K562 (cell line): ENCODE data around the gene KLHDC7B.
"Not testable (repeated sequence)": the region's sequence is repeated elsewhere in the genome, so short reads cannot be mapped to it uniquely, and the experiment has no call there.

ENCODE experiments used
- CREB1 ChIP-seq, 2 experiments: sonication (generic) in 1 of 2; formaldehyde crosslinking in 1 of 2; IDR thresholded peaks; 2 replicates each; pipeline versions ENCODE4 v1.6.1 to v1.8.0; 2012 to 2022; ENCODE audit warnings: inconsistent platforms in 1 of 2, mild to moderate bottlenecking in 1 of 2, missing genetic modification reagents in 1 of 2, moderate library complexity in 1 of 2
- JUN ChIP-seq, 2 experiments: sonication (generic) in 1 of 2; formaldehyde crosslinking in 1 of 2; IDR thresholded peaks; 2 replicates each; pipeline versions ENCODE4 v1.6.1 to v1.8.0; 2012 to 2022; ENCODE audit warnings: borderline replicate concordance in 2 of 2, mild to moderate bottlenecking in 2 of 2, improper control_type of control experiment in 1 of 2, low read depth in 1 of 2, low read length in 1 of 2, missing genetic modification reagents in 1 of 2
- NRF1 ChIP-seq, 2 experiments: fragments of 450-650 bp; IDR thresholded peaks in 1 of 2; conservative IDR thresholded peaks in 1 of 2; 2 replicates each; pipeline ENCODE4 v1.6.1; 2014; ENCODE audit warnings: mild to moderate bottlenecking in 2 of 2
- RBFOX2 ChIP-seq: fragments of 200-400 bp; formaldehyde crosslinking; IDR thresholded peaks from 2 replicates; pipeline ENCODE4 v1.6.1; 2017; ENCODE audit warnings: low read depth, mild to moderate bottlenecking, low read length, moderate library complexity
- TCF7 ChIP-seq: sonication (generic); IDR thresholded peaks from 2 replicates; pipeline ENCODE4 v1.6.1; 2016; ENCODE audit warnings: antibody characterized with exemption, borderline replicate concordance
- TF ChIP-seq, protein P1 (sequence below), 3 experiments: IDR thresholded peaks in 2 of 3; conservative IDR thresholded peaks in 1 of 3; 2 replicates each; pipeline ENCODE4 v1.5.1; 2011 to 2012; ENCODE audit warnings: low read length in 3 of 3, mild to moderate bottlenecking in 3 of 3, control low read depth in 2 of 3, improper control_type of control experiment in 1 of 3, inconsistent platforms in 1 of 3, low read depth in 1 of 3, mixed read lengths in 1 of 3, moderate library complexity in 1 of 3; ENCODE audit not compliant: insufficient read depth in 2 of 3
- TF ChIP-seq, protein P2 (sequence below): fragments of 150-350 bp; conservative IDR thresholded peaks from 2 replicates; pipeline ENCODE4 v1.6.1; 2014; ENCODE audit warnings: low read length

DNA sequence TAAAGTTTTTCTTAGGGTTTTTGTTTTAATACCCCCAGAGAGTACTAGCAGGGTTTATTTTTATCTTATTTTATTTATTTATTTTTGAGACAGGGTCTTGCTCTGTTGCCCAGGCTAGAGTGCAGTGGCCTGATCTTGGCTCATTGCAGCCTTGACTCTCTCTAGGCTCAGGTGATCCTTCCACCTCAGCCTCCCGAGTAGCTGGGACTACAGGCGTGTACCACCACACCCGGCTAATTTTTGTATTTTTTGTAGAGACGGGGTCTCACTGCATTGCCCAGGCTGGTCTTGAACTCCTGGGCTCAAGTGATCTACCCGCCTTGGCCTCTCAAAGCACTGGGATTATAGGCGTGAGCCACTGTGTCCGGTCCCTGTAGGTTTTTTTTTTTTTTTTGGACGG lies 25.5 kb upstream of the KLHDC7B start:
- not testable (repeated sequence) for TF ChIP-seq CREB1 (IDR thresholded peaks at IDR 0.05); CREB1 (CRISPR knock-in tag; IDR thresholded peaks at IDR 0.05); RBFOX2; JUN (IDR thresholded peaks at IDR 0.05; ENCODE audit: borderline replicate concordance, low read depth, low read length); JUN (CRISPR knock-in tag; IDR thresholded peaks at IDR 0.05; ENCODE audit: borderline replicate concordance); TCF7; NRF1 (conservative IDR thresholded peaks at IDR 0.05 in 1 of 2, IDR thresholded peaks at IDR 0.05 in 1 of 2)
- TF ChIP-seq, protein P1, sequence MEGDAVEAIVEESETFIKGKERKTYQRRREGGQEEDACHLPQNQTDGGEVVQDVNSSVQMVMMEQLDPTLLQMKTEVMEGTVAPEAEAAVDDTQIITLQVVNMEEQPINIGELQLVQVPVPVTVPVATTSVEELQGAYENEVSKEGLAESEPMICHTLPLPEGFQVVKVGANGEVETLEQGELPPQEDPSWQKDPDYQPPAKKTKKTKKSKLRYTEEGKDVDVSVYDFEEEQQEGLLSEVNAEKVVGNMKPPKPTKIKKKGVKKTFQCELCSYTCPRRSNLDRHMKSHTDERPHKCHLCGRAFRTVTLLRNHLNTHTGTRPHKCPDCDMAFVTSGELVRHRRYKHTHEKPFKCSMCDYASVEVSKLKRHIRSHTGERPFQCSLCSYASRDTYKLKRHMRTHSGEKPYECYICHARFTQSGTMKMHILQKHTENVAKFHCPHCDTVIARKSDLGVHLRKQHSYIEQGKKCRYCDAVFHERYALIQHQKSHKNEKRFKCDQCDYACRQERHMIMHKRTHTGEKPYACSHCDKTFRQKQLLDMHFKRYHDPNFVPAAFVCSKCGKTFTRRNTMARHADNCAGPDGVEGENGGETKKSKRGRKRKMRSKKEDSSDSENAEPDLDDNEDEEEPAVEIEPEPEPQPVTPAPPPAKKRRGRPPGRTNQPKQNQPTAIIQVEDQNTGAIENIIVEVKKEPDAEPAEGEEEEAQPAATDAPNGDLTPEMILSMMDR (IDR thresholded peaks at IDR 0.05 in 2 of 3, conservative IDR thresholded peaks at IDR 0.05 in 1 of 3; ENCODE audit: insufficient read depth in 2 of 3, low read depth in 1 of 3, low read length in 3 of 3): not testable (repeated sequence)
- TF ChIP-seq, protein P2, sequence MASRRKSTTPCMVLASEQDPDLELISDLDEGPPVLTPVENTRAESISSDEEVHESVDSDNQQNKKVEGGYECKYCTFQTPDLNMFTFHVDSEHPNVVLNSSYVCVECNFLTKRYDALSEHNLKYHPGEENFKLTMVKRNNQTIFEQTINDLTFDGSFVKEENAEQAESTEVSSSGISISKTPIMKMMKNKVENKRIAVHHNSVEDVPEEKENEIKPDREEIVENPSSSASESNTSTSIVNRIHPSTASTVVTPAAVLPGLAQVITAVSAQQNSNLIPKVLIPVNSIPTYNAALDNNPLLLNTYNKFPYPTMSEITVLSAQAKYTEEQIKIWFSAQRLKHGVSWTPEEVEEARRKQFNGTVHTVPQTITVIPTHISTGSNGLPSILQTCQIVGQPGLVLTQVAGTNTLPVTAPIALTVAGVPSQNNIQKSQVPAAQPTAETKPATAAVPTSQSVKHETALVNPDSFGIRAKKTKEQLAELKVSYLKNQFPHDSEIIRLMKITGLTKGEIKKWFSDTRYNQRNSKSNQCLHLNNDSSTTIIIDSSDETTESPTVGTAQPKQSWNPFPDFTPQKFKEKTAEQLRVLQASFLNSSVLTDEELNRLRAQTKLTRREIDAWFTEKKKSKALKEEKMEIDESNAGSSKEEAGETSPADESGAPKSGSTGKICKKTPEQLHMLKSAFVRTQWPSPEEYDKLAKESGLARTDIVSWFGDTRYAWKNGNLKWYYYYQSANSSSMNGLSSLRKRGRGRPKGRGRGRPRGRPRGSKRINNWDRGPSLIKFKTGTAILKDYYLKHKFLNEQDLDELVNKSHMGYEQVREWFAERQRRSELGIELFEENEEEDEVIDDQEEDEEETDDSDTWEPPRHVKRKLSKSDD: not testable (repeated sequence)
